ENCODE data around the gene PPP1R14B.
A peak's percentile ranks its signal among the peaks of the same experiment; 100 is the strongest.

The PPP1R14B gene

DNA sequence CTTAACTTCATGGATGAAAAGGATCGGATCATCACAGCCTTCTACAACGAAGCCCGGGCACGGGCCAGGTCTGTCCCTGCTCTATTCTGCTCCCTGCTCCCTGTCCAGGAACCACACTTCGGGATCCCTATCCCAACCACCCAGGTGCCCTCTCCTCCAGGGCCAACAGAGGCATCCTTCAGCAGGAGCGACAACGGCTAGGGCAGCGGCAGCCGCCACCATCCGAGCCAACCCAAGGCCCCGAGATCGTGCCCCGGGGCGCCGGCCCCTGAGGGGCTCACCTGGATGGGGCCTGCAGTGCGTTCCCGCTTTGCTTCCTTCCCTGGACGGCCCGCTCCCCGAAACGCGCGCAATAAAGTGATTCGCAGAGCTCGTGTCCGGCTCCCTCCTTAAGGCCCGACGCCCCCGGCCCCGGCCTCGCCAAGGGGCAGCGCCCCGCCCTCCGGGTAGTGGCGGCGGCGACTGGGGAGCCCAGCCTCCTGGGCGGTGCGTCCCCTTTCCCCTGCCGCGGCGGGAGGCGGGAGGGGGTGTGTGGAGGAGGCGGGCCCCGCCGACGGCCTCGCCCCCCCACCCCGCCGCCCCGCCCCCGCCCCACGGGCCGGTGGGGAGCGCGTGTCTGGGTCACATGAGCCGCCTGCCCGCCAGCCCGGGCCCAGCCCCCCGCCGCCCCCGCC, 12.7 kb downstream of the PPP1R14B start, which contains the start of gene VEGFB:
VEGFB (plus strand) TSS at position 672 of the 674 bp plus-strand sequence. CDS start 250 bp downstream, outside the sequence.
- Histone ChIP-seq H3K27ac (no peak within 1 kb of the TSS), H3K4me3 (ENCODE audit: low read depth, low read length) (peak within 1 kb of the TSS; percentile 63), H3K27me3 (replicated peaks) (no peaks in the 10 kb centered on the region), H3K36me3 (replicated peaks) (peaks cover 7% of the 10 kb centered on the region)
- no peak for DNase-seq
- in situ Hi-C loops (cut with HindIII; ENCODE audit: low pct_ligation_motif_present, low sequenced_read_pairs): no loop called here
- TF ChIP-seq, protein P1, sequence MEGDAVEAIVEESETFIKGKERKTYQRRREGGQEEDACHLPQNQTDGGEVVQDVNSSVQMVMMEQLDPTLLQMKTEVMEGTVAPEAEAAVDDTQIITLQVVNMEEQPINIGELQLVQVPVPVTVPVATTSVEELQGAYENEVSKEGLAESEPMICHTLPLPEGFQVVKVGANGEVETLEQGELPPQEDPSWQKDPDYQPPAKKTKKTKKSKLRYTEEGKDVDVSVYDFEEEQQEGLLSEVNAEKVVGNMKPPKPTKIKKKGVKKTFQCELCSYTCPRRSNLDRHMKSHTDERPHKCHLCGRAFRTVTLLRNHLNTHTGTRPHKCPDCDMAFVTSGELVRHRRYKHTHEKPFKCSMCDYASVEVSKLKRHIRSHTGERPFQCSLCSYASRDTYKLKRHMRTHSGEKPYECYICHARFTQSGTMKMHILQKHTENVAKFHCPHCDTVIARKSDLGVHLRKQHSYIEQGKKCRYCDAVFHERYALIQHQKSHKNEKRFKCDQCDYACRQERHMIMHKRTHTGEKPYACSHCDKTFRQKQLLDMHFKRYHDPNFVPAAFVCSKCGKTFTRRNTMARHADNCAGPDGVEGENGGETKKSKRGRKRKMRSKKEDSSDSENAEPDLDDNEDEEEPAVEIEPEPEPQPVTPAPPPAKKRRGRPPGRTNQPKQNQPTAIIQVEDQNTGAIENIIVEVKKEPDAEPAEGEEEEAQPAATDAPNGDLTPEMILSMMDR (IDR thresholded peaks at IDR 0.05; ENCODE audit: low read depth, low read length, missing control alignments): no peak

GRCh38 chr11:64232967-64233315, 13.8 kb downstream of the PPP1R14B start:
- no peak overlapping the region for H3K27ac ChIP-seq
- DNase-seq: no peak

DNA sequence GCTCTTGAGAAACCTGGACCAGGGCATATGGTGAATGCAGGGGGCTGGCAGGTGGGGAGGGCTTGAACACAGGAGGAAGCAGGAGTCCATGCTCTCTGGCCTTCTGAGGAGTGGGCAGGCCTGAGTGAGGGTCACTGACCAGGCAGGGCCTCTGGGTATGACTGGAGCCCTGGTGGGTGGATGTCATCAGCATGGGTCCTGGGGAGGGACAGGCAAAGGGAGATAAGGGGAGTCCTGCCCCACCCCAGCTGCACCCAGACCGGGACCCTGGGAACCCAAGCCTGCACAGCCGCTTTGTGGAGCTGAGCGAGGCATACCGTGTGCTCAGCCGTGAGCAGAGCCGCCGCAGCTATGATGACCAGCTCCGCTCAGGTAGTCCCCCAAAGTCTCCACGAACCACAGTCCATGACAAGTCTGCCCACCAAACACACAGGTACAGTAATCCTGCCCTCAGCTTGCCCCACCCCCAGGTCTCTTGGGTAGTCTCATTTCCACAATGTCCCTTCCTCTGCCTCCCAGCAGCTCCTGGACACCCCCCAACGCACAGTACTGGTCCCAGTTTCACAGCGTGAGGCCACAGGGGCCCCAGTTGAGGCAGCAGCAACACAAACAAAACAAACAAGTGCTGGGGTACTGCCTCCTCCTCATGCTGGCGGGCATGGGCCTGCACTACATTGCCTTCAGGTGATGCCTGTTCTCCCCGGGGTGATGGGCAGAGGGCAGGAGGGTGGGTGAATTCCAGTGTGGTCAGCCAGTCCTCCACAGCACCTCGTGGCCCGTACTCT, 14.4 kb downstream of the PPP1R14B start:
- Histone ChIP-seq H3K4me3 (ENCODE audit: low read depth, low read length) (no peak overlapping the region), H3K27me3 (replicated peaks) (no peaks in the 10 kb centered on the region), H3K27ac (no peak overlapping the region), H3K36me3 (replicated peaks) (no peaks in the 10 kb centered on the region)
- in situ Hi-C loops (cut with HindIII; ENCODE audit: low pct_ligation_motif_present, low sequenced_read_pairs): no loop called here
- TF ChIP-seq, protein P1 (IDR thresholded peaks at IDR 0.05; ENCODE audit: low read depth, low read length, missing control alignments): no peak
- DNase-seq: no peak

More at GRCh38 chr11:64232967-64233315, 13.8 kb downstream of the PPP1R14B start:
- Histone ChIP-seq H3K4me3 (ENCODE audit: low read depth, low read length) (no peak overlapping the region), H3K27me3 (replicated peaks) (no peaks in the 10 kb centered on the region), H3K36me3 (replicated peaks) (peaks cover 4% of the 10 kb centered on the region)
- in situ Hi-C loops (cut with HindIII; ENCODE audit: low pct_ligation_motif_present, low sequenced_read_pairs): no loop called here
- TF ChIP-seq, protein P1 (IDR thresholded peaks at IDR 0.05; ENCODE audit: low read depth, low read length, missing control alignments): no peak

GRCh38 chr11:64231546-64231945, 15.2 kb downstream of the PPP1R14B start:
- TF ChIP-seq, protein P1 (IDR thresholded peaks at IDR 0.05; ENCODE audit: low read depth, low read length, missing control alignments): no peak
- H3K27me3 ChIP-seq (replicated peaks): no peaks in the 10 kb centered on the region
- no peak overlapping the region for H3K4me3 ChIP-seq (ENCODE audit: low read depth, low read length)
- DNase-seq: no peak
- no peaks in the 10 kb centered on the region for H3K36me3 ChIP-seq (replicated peaks)
- no peak overlapping the region for H3K27ac ChIP-seq
- in situ Hi-C loops (cut with HindIII; ENCODE audit: low pct_ligation_motif_present, low sequenced_read_pairs): no loop called here

DNA sequence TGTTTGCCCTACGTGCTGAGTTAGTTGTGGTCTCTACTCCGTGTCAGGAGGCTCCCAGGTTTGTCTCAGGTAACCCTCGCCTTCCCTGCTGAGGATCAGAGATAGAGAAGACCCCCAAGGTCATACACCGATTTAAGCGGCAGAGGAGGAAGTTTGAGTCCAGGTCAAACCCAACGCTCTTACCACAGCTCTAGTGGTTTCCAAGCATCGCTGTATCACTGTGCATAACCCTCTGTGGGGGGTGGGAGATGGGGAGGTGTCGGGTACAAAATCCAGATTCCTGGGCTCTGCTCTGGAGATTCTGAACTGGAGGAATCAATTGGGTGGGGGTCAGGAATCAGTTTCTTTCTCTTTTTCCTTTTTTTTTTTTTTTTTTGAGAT, 15.8 kb downstream of the PPP1R14B start:
- Histone ChIP-seq H3K27me3 (replicated peaks) (no peaks in the 10 kb centered on the region), H3K27ac (no peak overlapping the region), H3K4me3 (ENCODE audit: low read depth, low read length) (peak overlapping the region; percentile 74), H3K36me3 (replicated peaks) (no peaks in the 10 kb centered on the region)
- TF ChIP-seq, protein P1 (IDR thresholded peaks at IDR 0.05; ENCODE audit: low read depth, low read length, missing control alignments): no peak
- in situ Hi-C loops (cut with HindIII; ENCODE audit: low pct_ligation_motif_present, low sequenced_read_pairs): no loop called here
- DNase-seq: no peak

All from brain microvascular endothelial cell (primary cell).